ENCODE measurements around the gene SAMD4A.

The SAMD4A gene

GRCh38 chr14:54769951-54770863 lies 203.3 kb downstream of the SAMD4A start:
- Histone ChIP-seq H3K27me3 (ENCODE audit: insufficient read depth, insufficient read length) (no peaks in the 10 kb centered on the region), H3K4me1 (ENCODE audit: insufficient read depth, insufficient read length) (peaks cover 5% of the 10 kb centered on the region), H3K9ac (ENCODE audit: insufficient read length, low read depth) (no peak overlapping the region), H3K4me3 (ENCODE audit: insufficient read length, low read depth) (no peak overlapping the region), H3K9me3 (ENCODE audit: insufficient read depth, low read length) (no peaks in the 10 kb centered on the region), H3K36me3 (ENCODE audit: insufficient read depth, insufficient read length, low read length) (peaks cover 78% of the 10 kb centered on the region)
- DNase-seq (ENCODE audit: low read depth, low spot score): no peak
- TF ChIP-seq SUZ12 (IDR thresholded peaks at IDR 0.05; ENCODE audit: extremely low read depth, insufficient read depth, insufficient read length) (no peak), YY1 (IDR thresholded peaks at IDR 0.05; ENCODE audit: insufficient read depth, insufficient read length) (no peak), ZNF274 (IDR thresholded peaks at IDR 0.05; ENCODE audit: low read depth, low read length) (no peak)

GRCh38 chr14:54771411-54772027 lies 204.6 kb downstream of the SAMD4A start:
- Histone ChIP-seq H3K27me3 (ENCODE audit: insufficient read depth, insufficient read length) (no peaks in the 10 kb centered on the region), H3K36me3 (ENCODE audit: insufficient read depth, insufficient read length, low read length) (peaks cover 79% of the 10 kb centered on the region), H3K4me1 (ENCODE audit: insufficient read depth, insufficient read length) (peaks cover 5% of the 10 kb centered on the region), H3K4me3 (ENCODE audit: insufficient read length, low read depth) (no peak overlapping the region), H3K9ac (ENCODE audit: insufficient read length, low read depth) (no peak overlapping the region), H3K9me3 (ENCODE audit: insufficient read depth, low read length) (no peaks in the 10 kb centered on the region)
- no peak for TF ChIP-seq SUZ12 (IDR thresholded peaks at IDR 0.05; ENCODE audit: extremely low read depth, insufficient read depth, insufficient read length)
- TF ChIP-seq YY1 (IDR thresholded peaks at IDR 0.05; ENCODE audit: insufficient read depth, insufficient read length): no peak
- TF ChIP-seq ZNF274 (IDR thresholded peaks at IDR 0.05; ENCODE audit: low read depth, low read length): no peak
- no peak for DNase-seq (ENCODE audit: low read depth, low spot score)

GRCh38 chr14:54772451-54772881 lies 205.5 kb downstream of the SAMD4A start:
- no peak overlapping the region for H3K4me3 ChIP-seq (ENCODE audit: insufficient read length, low read depth)

GRCh38 chr14:54773171-54774006 lies 206.5 kb downstream of the SAMD4A start:
- Histone ChIP-seq H3K4me3 (ENCODE audit: insufficient read length, low read depth) (no peak overlapping the region), H3K36me3 (ENCODE audit: insufficient read depth, insufficient read length, low read length) (peaks cover 70% of the 10 kb centered on the region), H3K4me1 (ENCODE audit: insufficient read depth, insufficient read length) (peaks cover 5% of the 10 kb centered on the region), H3K9ac (ENCODE audit: insufficient read length, low read depth) (no peak overlapping the region), H3K9me3 (ENCODE audit: insufficient read depth, low read length) (no peaks in the 10 kb centered on the region), H3K27me3 (ENCODE audit: insufficient read depth, insufficient read length) (no peaks in the 10 kb centered on the region)
- peak; percentile 87 for DNase-seq (ENCODE audit: low read depth, low spot score)
- TF ChIP-seq SUZ12 (IDR thresholded peaks at IDR 0.05; ENCODE audit: extremely low read depth, insufficient read depth, insufficient read length) (no peak), YY1 (IDR thresholded peaks at IDR 0.05; ENCODE audit: insufficient read depth, insufficient read length) (no peak), ZNF274 (IDR thresholded peaks at IDR 0.05; ENCODE audit: low read depth, low read length) (no peak)

More at GRCh38 chr14:54772451-54772881, 205.5 kb downstream of the SAMD4A start:
- peaks cover 73% of the 10 kb centered on the region for H3K36me3 ChIP-seq (ENCODE audit: insufficient read depth, insufficient read length, low read length)
- H3K27me3 ChIP-seq (ENCODE audit: insufficient read depth, insufficient read length): no peaks in the 10 kb centered on the region
- no peak overlapping the region for H3K9ac ChIP-seq (ENCODE audit: insufficient read length, low read depth)
- DNase-seq (ENCODE audit: low read depth, low spot score): no peak
- peaks cover 5% of the 10 kb centered on the region for H3K4me1 ChIP-seq (ENCODE audit: insufficient read depth, insufficient read length)
- H3K9me3 ChIP-seq (ENCODE audit: insufficient read depth, low read length): no peaks in the 10 kb centered on the region
- TF ChIP-seq YY1 (IDR thresholded peaks at IDR 0.05; ENCODE audit: insufficient read depth, insufficient read length): no peak
- no peak for TF ChIP-seq SUZ12 (IDR thresholded peaks at IDR 0.05; ENCODE audit: extremely low read depth, insufficient read depth, insufficient read length)
- TF ChIP-seq ZNF274 (IDR thresholded peaks at IDR 0.05; ENCODE audit: low read depth, low read length): no peak

- H3K36me3 ChIP-seq (ENCODE audit: insufficient read depth, insufficient read length, low read length): peaks cover 69% of the 10 kb centered on the region
- H3K9ac ChIP-seq (ENCODE audit: insufficient read length, low read depth): no peak overlapping the region
- peaks cover 5% of the 10 kb centered on the region for H3K4me1 ChIP-seq (ENCODE audit: insufficient read depth, insufficient read length)
- DNase-seq (ENCODE audit: low read depth, low spot score): no peak
- TF ChIP-seq SUZ12 (IDR thresholded peaks at IDR 0.05; ENCODE audit: extremely low read depth, insufficient read depth, insufficient read length) (no peak), YY1 (IDR thresholded peaks at IDR 0.05; ENCODE audit: insufficient read depth, insufficient read length) (no peak), ZNF274 (IDR thresholded peaks at IDR 0.05; ENCODE audit: low read depth, low read length) (no peak)
- H3K9me3 ChIP-seq (ENCODE audit: insufficient read depth, low read length): no peaks in the 10 kb centered on the region
- H3K27me3 ChIP-seq (ENCODE audit: insufficient read depth, insufficient read length): no peaks in the 10 kb centered on the region
- no peak overlapping the region for H3K4me3 ChIP-seq (ENCODE audit: insufficient read length, low read depth)
Observed at GRCh38 chr14:54774824-54775223, 207.9 kb downstream of the SAMD4A start.

- Histone ChIP-seq H3K4me1 (ENCODE audit: insufficient read depth, insufficient read length) (peaks cover 5% of the 10 kb centered on the region), H3K36me3 (ENCODE audit: insufficient read depth, insufficient read length, low read length) (peaks cover 69% of the 10 kb centered on the region)
Observed at GRCh38 chr14:54775486-54776140, 208.7 kb downstream of the SAMD4A start.

More at GRCh38 chr14:54775486-54776140, 208.7 kb downstream of the SAMD4A start:
- no peaks in the 10 kb centered on the region for H3K27me3 ChIP-seq (ENCODE audit: insufficient read depth, insufficient read length)
- no peaks in the 10 kb centered on the region for H3K9me3 ChIP-seq (ENCODE audit: insufficient read depth, low read length)
- TF ChIP-seq SUZ12 (IDR thresholded peaks at IDR 0.05; ENCODE audit: extremely low read depth, insufficient read depth, insufficient read length) (no peak), ZNF274 (IDR thresholded peaks at IDR 0.05; ENCODE audit: low read depth, low read length) (no peak), YY1 (IDR thresholded peaks at IDR 0.05; ENCODE audit: insufficient read depth, insufficient read length) (no peak)
- no peak for DNase-seq (ENCODE audit: low read depth, low spot score)
- no peak overlapping the region for H3K9ac ChIP-seq (ENCODE audit: insufficient read length, low read depth)
- H3K4me3 ChIP-seq (ENCODE audit: insufficient read length, low read depth): no peak overlapping the region
